IPS-18a (cell line): ENCODE data around the gene PLEKHA1.

Experiments used
- H3K27ac ChIP-seq: one replicate; pipeline ENCODE4 v1.5.1; 2013; ENCODE audit warnings: low read length
- H3K27me3 ChIP-seq: one replicate; pipeline ENCODE4 v1.6.1; 2013; ENCODE audit warnings: mild to moderate bottlenecking, low read length; ENCODE audit not compliant: control insufficient read depth, insufficient read depth
- H3K36me3 ChIP-seq: one replicate; pipeline ENCODE4 v1.6.1; 2013; ENCODE audit warnings: low read depth, low read length; ENCODE audit not compliant: control insufficient read depth
- H3K4me1 ChIP-seq: one replicate; pipeline ENCODE4 v1.6.1; 2013; ENCODE audit warnings: low read depth, low read length; ENCODE audit not compliant: control insufficient read depth
- H3K4me3 ChIP-seq: one replicate; pipeline ENCODE4 v1.5.1; 2013; ENCODE audit warnings: low read length
- H3K9ac ChIP-seq: one replicate; pipeline ENCODE4 v1.6.1; 2013; ENCODE audit warnings: mild to moderate bottlenecking, low read length, moderate library complexity
- H3K9me3 ChIP-seq: one replicate; pipeline ENCODE4 v1.6.1; 2013; ENCODE audit warnings: low read depth, low read length; ENCODE audit not compliant: control insufficient read depth

The PLEKHA1 gene

GRCh38 chr10:122466951-122467381, 92.5 kb downstream of the PLEKHA1 start:
- Histone ChIP-seq H3K4me3 (no peak overlapping the region), H3K27ac (no peak overlapping the region), H3K27me3 (peaks cover 34% of the 10 kb centered on the region), H3K9ac (no peak overlapping the region), H3K9me3 (no peaks in the 10 kb centered on the region), H3K36me3 (no peaks in the 10 kb centered on the region), H3K4me1 (peaks cover 5% of the 10 kb centered on the region)

DNA sequence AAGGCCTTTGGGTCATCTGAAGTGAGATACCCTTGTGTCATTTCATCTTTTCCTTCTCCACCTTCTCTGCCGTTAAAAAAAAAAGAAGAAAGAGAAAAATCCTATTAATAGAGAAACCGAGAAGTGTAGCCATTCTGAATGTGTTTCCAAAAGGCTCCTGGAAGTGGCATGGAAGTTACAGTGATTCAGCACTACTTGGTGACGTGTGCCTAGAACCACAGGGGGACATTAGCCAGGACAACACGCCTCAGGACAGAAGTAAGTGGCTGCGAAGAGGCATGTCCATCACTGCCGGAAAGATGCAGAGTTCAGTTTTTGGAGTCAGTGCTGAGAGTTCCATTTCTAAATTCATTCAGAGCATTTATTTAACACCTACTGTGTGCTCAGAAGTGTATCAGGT, 93.2 kb downstream of the PLEKHA1 start:
- no peaks in the 10 kb centered on the region for H3K36me3 ChIP-seq
- H3K4me3 ChIP-seq, result no peak overlapping the region
- H3K4me1 ChIP-seq, result peaks cover 5% of the 10 kb centered on the region
- H3K27me3 ChIP-seq, result peaks cover 27% of the 10 kb centered on the region
- H3K27ac ChIP-seq, result no peak overlapping the region
- H3K9me3 ChIP-seq, result no peaks in the 10 kb centered on the region
- H3K9ac ChIP-seq, result no peak overlapping the region

DNA sequence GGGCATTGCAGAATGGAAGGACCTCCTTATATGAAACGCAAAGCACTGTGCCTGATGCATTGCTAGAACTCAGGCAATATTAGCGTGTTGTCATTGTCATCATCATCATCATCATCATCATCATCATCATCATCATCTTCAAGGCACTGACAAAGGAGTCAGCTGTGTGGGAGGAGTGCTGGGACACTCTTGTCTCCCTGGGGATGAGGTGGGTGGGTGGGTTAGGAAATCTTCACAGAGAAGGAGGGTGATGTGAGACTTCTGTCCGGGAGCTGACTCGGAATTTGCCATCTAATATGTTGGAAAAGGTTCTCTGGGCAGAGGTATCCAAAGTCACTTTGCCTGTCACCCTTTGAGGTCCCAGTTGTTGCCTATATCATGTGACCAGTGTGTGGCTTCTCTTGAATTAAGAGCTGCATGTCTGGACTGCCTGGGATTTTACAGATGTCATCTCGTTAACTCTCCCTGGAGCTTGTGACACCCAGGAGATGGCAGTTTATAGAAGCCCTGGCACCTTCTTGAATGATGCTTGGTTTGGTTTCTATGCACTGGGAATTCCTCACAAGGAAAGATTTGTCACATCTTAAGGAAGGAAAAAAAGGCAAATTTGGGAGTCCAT, 93.9 kb downstream of the PLEKHA1 start:
- no peak overlapping the region for H3K27ac ChIP-seq

DNA sequence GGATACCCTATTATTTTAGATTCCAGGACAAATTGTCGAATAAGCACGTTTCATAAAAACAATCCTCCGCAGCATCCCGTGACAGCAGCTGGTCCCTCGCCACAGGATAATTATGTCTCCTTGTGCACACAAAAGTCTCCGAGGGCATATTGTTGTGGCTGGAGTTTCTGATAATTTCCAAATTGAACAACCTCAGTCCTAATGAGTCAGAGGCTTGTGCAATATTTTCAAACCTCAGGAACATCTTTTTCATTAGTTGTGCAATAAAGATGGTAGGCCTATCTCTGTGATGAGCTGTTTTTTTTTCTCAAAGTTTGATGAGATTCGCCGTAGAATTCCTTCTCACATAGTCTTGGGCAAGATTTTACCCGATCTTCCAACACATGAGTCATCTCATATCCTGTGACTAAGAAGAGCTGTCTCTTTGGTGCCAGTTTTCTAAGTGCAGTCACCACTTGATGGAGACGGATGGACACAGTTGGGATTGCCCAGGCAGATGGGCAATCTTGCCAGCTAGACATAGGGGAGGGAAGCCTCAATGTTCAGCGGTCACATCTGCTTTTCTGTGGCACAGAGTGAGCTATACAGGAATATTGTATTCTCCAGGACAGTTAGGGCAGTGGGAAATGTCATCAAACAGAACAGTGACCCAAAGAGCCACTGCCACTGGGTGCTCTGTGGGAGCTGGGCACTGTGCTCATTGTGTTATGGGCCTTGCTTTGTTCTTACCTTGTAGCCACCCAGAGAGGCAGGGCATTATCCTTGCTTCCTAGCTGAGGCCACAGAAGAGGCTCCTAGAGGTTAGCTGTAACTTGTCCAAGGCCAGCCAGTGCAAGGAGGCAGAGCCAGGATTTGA, 94.6 kb downstream of the PLEKHA1 start:
- peaks cover 12% of the 10 kb centered on the region for H3K27me3 ChIP-seq
- H3K9ac ChIP-seq, result no peak overlapping the region
- no peak overlapping the region for H3K27ac ChIP-seq
- no peaks in the 10 kb centered on the region for H3K36me3 ChIP-seq
- H3K9me3 ChIP-seq, result no peaks in the 10 kb centered on the region
- H3K4me1 ChIP-seq, result no peaks in the 10 kb centered on the region
- H3K4me3 ChIP-seq, result no peak overlapping the region

More for the DNA sequence above, 93.9 kb downstream of the PLEKHA1 start:
- Histone ChIP-seq H3K36me3 (no peaks in the 10 kb centered on the region), H3K9ac (no peak overlapping the region), H3K4me3 (no peak overlapping the region), H3K27me3 (peaks cover 20% of the 10 kb centered on the region), H3K4me1 (no peaks in the 10 kb centered on the region), H3K9me3 (no peaks in the 10 kb centered on the region)

- no peak overlapping the region for H3K4me3 ChIP-seq
- H3K27ac ChIP-seq, result no peak overlapping the region
- H3K9ac ChIP-seq, result no peak overlapping the region
These were observed 95.3 kb downstream of the PLEKHA1 start for GRCh38 chr10:122469848-122470247.

DNA sequence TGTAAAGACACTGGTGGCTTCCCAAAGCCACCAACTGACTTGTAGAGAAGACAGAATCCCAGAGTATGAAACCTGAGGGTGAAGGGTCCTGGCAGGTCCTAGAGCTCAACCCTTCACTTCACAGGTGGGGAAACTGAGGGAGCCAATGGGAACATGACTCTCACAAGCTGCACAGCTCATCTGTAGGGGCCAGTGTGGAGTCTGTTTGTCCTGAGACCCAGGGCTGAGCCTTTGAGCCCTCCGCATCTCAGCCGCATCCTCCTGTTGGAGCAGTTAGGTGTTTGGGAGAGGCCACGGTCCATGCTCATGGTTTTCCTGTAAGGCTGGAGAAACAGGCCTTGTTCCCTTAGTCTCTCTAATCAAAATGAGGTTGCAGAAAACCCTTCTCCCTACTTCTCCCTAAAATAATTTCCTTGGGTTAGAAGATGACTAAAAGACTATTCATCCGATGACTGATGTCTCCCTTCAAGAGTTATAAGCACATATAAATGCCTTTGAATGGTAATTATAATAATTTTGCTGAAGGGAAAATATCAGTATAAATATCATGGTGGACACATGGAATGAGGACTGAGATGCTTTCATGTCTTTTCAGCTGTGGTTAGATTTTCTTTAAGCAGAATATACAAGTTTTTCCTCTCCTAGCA, 97.1 kb downstream of the PLEKHA1 start:
- H3K4me1 ChIP-seq, result peaks cover 21% of the 10 kb centered on the region
- no peaks in the 10 kb centered on the region for H3K9me3 ChIP-seq
- H3K27ac ChIP-seq, result no peak overlapping the region
- H3K36me3 ChIP-seq, result no peaks in the 10 kb centered on the region
- H3K27me3 ChIP-seq, result no peaks in the 10 kb centered on the region
- H3K4me3 ChIP-seq, result no peak overlapping the region
- H3K9ac ChIP-seq, result no peak overlapping the region

More at GRCh38 chr10:122469848-122470247, 95.3 kb downstream of the PLEKHA1 start:
- H3K9me3 ChIP-seq, result no peaks in the 10 kb centered on the region
- H3K4me1 ChIP-seq, result peaks cover 5% of the 10 kb centered on the region
- H3K36me3 ChIP-seq, result no peaks in the 10 kb centered on the region
- peaks cover 5% of the 10 kb centered on the region for H3K27me3 ChIP-seq

DNA sequence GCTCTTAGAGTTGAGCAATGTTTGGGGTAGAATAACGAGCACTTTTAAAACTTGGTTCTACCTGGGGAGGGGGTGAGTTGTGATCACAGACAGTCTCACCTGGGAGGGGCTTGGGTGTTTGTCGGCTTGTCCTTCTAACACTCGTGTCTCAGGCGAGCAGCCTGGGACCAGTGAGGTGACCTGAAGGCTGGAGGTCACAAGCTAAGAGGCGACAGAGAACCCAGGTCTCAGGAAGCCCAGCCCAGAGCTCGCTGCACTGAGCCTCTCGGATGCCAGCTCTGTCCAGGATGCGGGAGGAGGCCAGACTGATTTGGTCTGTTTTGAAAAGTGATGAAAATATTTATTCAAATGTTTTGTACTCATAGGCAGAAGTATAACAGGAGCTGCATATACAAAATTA, 98.6 kb downstream of the PLEKHA1 start:
- no peak overlapping the region for H3K9ac ChIP-seq
- no peak overlapping the region for H3K4me3 ChIP-seq
- no peaks in the 10 kb centered on the region for H3K36me3 ChIP-seq
- no peaks in the 10 kb centered on the region for H3K9me3 ChIP-seq
- no peak overlapping the region for H3K27ac ChIP-seq
- H3K27me3 ChIP-seq, result no peaks in the 10 kb centered on the region
- H3K4me1 ChIP-seq, result peaks cover 25% of the 10 kb centered on the region

DNA sequence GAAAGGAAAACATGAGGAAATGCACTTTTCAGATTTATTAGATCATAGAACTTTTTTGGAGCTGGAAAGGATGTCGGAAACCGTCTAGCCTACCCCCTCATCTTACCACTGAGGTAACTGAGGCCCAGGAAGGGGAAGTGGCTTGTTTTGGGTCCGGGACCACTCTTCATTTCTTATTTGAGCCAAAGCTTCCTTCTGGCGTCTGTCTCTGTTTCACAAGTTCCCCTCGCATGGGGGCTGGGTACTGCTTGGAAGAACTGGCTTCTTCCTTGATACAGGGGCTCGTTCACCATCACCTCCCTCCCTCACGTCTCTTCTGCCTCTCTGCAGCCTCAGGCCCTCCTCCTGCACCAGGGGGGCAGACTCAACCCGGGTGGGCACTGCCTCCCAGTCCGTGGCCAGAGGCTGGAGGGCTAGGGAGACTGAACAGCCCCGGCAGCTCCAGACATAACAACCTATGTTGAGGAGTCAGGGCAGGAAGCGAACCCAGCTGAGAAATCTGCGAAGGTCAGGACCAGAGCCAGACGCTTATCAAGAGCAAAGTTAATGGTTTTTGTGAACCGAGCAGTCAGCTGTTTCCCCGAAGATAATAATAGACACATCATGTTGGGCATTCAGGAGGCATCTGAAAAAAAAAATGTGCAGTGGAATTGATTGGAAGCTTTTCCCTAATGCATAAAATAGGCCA, 99.8 kb downstream of the PLEKHA1 start:
- Histone ChIP-seq H3K27ac (no peak overlapping the region), H3K36me3 (no peaks in the 10 kb centered on the region), H3K4me3 (no peak overlapping the region), H3K9me3 (no peaks in the 10 kb centered on the region), H3K9ac (no peak overlapping the region), H3K4me1 (peaks cover 33% of the 10 kb centered on the region), H3K27me3 (no peaks in the 10 kb centered on the region)

- Histone ChIP-seq H3K9ac (no peak overlapping the region), H3K27me3 (no peaks in the 10 kb centered on the region), H3K36me3 (no peaks in the 10 kb centered on the region), H3K9me3 (no peaks in the 10 kb centered on the region), H3K4me3 (no peak overlapping the region), H3K4me1 (peaks cover 33% of the 10 kb centered on the region), H3K27ac (no peak overlapping the region)
These were observed 100.6 kb downstream of the PLEKHA1 start for GRCh38 chr10:122475100-122475499.

DNA sequence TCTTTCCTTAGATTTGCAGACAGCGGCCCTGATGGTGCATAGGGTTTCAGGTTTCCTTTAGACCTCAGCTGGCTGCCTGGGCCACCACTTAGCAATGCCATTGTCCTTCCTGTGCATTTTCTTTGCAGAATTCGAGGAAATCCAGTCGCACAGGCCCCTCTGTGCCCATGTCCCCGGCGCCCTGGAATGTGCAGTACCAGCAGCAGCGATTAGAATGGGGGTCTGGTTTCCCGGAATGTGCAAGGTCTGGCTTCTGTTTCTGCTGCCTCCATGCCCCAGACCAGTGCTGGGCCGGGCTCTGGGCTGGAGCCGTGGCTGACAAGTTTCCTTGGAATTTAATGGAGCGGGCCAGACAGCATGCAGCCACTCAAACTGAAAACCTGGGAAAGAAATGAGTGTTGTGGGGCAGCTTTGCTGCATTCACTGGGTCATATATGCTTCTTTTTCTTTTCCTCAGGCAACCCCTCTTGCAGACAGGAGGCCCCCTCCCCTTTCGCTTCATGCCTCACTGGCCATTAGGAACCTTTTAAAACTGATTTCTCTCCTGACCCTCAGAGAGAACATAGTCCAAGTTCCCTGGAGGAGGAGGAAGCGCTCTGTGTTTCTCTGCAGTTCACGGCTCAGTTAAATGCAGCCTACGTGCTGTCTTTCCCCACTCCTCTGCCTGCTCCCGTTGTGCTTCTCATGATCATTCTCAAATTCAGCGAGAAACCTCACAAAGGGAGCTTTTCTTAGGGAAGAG, 101.3 kb downstream of the PLEKHA1 start:
- no peak overlapping the region for H3K27ac ChIP-seq

DNA sequence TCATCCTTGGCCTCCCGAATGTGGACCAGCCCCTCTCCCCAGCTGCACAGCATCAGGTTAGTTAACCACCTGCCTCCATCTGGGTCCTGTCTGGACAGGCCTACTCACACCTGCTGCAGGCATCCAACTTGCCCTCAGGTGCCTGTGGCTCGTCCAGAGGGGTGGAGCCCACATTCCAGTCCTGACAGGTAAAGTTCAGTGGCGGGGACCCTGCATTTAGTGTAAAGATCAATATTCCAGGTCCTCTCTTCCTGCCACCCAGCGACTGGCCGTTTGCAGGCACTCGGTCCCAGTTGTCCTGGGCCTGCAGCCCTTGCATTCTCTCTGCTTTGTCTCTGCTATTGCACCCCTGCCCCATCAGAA, 101.8 kb downstream of the PLEKHA1 start:
- Histone ChIP-seq H3K4me3 (no peak overlapping the region), H3K9me3 (no peaks in the 10 kb centered on the region), H3K36me3 (no peaks in the 10 kb centered on the region), H3K27me3 (no peaks in the 10 kb centered on the region), H3K9ac (no peak overlapping the region), H3K27ac (no peak overlapping the region), H3K4me1 (peaks cover 33% of the 10 kb centered on the region)

More for the DNA sequence above, 101.3 kb downstream of the PLEKHA1 start:
- H3K9me3 ChIP-seq, result no peaks in the 10 kb centered on the region
- no peaks in the 10 kb centered on the region for H3K27me3 ChIP-seq
- no peak overlapping the region for H3K9ac ChIP-seq
- peaks cover 33% of the 10 kb centered on the region for H3K4me1 ChIP-seq
- no peaks in the 10 kb centered on the region for H3K36me3 ChIP-seq
- H3K4me3 ChIP-seq, result no peak overlapping the region
